Measurements from ENCODE around the gene RNF7. TPM values are rescaled to one million over a fixed set of nuclear protein-coding genes. Genes with fewer than 3 reads are reported as not detected.

The RNF7 gene
- polyA plus RNA-seq, 1 donor (not counting 4 experiments of a cell fraction or from before 2014, with no cell fraction given), result 96.5 TPM

DNA sequence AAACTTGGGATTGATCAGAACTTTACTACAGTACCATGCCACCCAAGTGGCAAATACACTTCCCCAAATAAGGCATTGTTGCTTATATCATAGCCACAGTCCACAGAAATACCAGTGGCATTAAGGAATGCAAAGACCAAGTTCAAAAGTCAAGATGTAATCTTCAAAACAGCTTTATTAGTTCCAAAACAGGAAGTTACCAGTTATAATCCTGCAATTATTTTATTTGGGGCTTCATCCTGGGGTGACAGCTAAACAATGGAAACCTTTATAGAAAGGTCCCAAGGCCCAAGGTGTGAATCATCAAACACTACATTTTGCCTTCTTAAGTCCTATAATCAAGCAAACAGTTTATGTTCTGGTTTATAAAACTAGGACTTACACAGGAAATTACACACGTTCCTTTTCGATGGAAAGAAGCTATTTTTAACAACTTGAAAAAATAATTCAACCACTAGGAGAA lies 30.3 kb upstream of the RNF7 start:
- H3K4me3 ChIP-seq (ENCODE audit: control insufficient read depth in 2 of 3, extremely low read depth in 1 of 3, insufficient read depth in 2 of 3, low read depth in 1 of 3, low read length in 3 of 3), result no peak overlapping the region
- no peaks in the 10 kb centered on the region for H3K9me3 ChIP-seq (ENCODE audit: control insufficient read depth, low read depth, low read length)
- no peak overlapping the region for H3K9ac ChIP-seq (ENCODE audit: control insufficient read depth, extremely low read depth, insufficient read depth, low read length)
- H3K79me2 ChIP-seq (ENCODE audit: control insufficient read depth, insufficient read depth, low read length), result no peaks in the 10 kb centered on the region
- no peak for TF ChIP-seq EZH2 (IDR thresholded peaks at IDR 0.05; ENCODE audit: low read length)
- TF ChIP-seq, protein P1, sequence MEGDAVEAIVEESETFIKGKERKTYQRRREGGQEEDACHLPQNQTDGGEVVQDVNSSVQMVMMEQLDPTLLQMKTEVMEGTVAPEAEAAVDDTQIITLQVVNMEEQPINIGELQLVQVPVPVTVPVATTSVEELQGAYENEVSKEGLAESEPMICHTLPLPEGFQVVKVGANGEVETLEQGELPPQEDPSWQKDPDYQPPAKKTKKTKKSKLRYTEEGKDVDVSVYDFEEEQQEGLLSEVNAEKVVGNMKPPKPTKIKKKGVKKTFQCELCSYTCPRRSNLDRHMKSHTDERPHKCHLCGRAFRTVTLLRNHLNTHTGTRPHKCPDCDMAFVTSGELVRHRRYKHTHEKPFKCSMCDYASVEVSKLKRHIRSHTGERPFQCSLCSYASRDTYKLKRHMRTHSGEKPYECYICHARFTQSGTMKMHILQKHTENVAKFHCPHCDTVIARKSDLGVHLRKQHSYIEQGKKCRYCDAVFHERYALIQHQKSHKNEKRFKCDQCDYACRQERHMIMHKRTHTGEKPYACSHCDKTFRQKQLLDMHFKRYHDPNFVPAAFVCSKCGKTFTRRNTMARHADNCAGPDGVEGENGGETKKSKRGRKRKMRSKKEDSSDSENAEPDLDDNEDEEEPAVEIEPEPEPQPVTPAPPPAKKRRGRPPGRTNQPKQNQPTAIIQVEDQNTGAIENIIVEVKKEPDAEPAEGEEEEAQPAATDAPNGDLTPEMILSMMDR (optimal IDR thresholded peaks at IDR 0.05 in 1 of 3, IDR thresholded peaks at IDR 0.05 in 1 of 3, conservative IDR thresholded peaks at IDR 0.05 in 1 of 3; ENCODE audit: extremely low read depth in 1 of 3, insufficient read depth in 2 of 3, low read length in 3 of 3), result no peak
- H4K20me1 ChIP-seq (ENCODE audit: control insufficient read depth, extremely low read depth, insufficient read depth, low read length), result no peaks in the 10 kb centered on the region
- no peaks in the 10 kb centered on the region for H3K4me1 ChIP-seq (ENCODE audit: control insufficient read depth, extremely low read depth, insufficient read depth, low read length)
- no peak overlapping the region for H2AFZ ChIP-seq (ENCODE audit: control insufficient read depth, low read length)
- H3K27ac ChIP-seq (ENCODE audit: control insufficient read depth, insufficient read depth, low read length), result no peak overlapping the region
- H3K4me2 ChIP-seq (ENCODE audit: control insufficient read depth, extremely low read depth, insufficient read depth, low read depth, low read length), result no peak overlapping the region
- no peak for DNase-seq (ENCODE audit: low read depth, low spot score)
- no peaks in the 10 kb centered on the region for H3K27me3 ChIP-seq (ENCODE audit: control insufficient read depth, extremely low read depth, insufficient read depth, low read length)
- no peaks in the 10 kb centered on the region for H3K9me1 ChIP-seq (ENCODE audit: control insufficient read depth, extremely low read depth, insufficient read depth, low read length)
- H3K36me3 ChIP-seq (ENCODE audit: control insufficient read depth in 2 of 2, extremely low read depth in 1 of 2, insufficient read depth in 2 of 2, low read length in 2 of 2), result no peaks in the 10 kb centered on the region
- dilution Hi-C loops (cut with MboI; ENCODE audit: extremely low pct_ligation_motif_present, low sequenced_read_pairs), result no loop called here
- FAIRE-seq, result no peak

DNA sequence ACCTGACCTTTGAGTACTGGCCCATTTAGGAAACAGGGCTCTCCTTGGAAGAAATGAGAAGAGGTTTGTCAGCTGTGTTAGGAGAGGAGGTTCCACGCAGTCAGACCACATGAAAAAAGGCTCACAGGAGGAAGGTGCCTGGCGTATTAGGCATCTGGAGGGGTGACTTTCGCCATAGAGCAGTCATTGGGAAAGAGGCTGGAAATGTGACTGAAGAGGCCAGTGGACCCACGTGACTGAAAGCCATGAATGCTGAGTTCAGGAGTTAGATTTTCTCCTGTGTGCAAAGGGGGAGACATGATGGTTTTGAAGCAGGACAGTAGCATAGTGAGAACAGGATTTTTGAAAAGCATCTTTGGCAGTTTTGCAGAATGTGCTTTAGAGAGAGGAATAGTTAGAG lies 29.7 kb upstream of the RNF7 start:
- Histone ChIP-seq H3K9me1 (ENCODE audit: control insufficient read depth, extremely low read depth, insufficient read depth, low read length) (no peaks in the 10 kb centered on the region), H4K20me1 (ENCODE audit: control insufficient read depth, extremely low read depth, insufficient read depth, low read length) (no peaks in the 10 kb centered on the region), H3K4me1 (ENCODE audit: control insufficient read depth, extremely low read depth, insufficient read depth, low read length) (no peaks in the 10 kb centered on the region), H3K9ac (ENCODE audit: control insufficient read depth, extremely low read depth, insufficient read depth, low read length) (no peak overlapping the region), H2AFZ (ENCODE audit: control insufficient read depth, low read length) (no peak overlapping the region), H3K9me3 (ENCODE audit: control insufficient read depth, low read depth, low read length) (no peaks in the 10 kb centered on the region), H3K36me3 (ENCODE audit: control insufficient read depth in 2 of 2, extremely low read depth in 1 of 2, insufficient read depth in 2 of 2, low read length in 2 of 2) (no peaks in the 10 kb centered on the region), H3K27ac (ENCODE audit: control insufficient read depth, insufficient read depth, low read length) (no peak overlapping the region), H3K4me2 (ENCODE audit: control insufficient read depth, extremely low read depth, insufficient read depth, low read depth, low read length) (no peak overlapping the region), H3K27me3 (ENCODE audit: control insufficient read depth, extremely low read depth, insufficient read depth, low read length) (no peaks in the 10 kb centered on the region), H3K79me2 (ENCODE audit: control insufficient read depth, insufficient read depth, low read length) (no peaks in the 10 kb centered on the region), H3K4me3 (ENCODE audit: control insufficient read depth in 2 of 3, extremely low read depth in 1 of 3, insufficient read depth in 2 of 3, low read depth in 1 of 3, low read length in 3 of 3) (no peak overlapping the region)
- TF ChIP-seq, protein P1 (optimal IDR thresholded peaks at IDR 0.05 in 1 of 3, IDR thresholded peaks at IDR 0.05 in 1 of 3, conservative IDR thresholded peaks at IDR 0.05 in 1 of 3; ENCODE audit: extremely low read depth in 1 of 3, insufficient read depth in 2 of 3, low read length in 3 of 3), result no peak
- TF ChIP-seq EZH2 (IDR thresholded peaks at IDR 0.05; ENCODE audit: low read length), result no peak
- dilution Hi-C loops (cut with MboI; ENCODE audit: extremely low pct_ligation_motif_present, low sequenced_read_pairs), result no loop called here
- FAIRE-seq, result no peak
- no peak for DNase-seq (ENCODE audit: low read depth, low spot score)

Measured in keratinocyte (primary cell).